MM.1S (cell line): ENCODE data around the gene PTPRZ1.

Experiments used
- DNase-seq: peaks from one replicate; pipeline ENCODE4 v3.0.0-alpha.2; 2015
- H2AFZ ChIP-seq: fragments of 300-600 bp; sonication (generic); 2 replicates; pipeline ENCODE4 v1.6.0; 2016; ENCODE audit warnings: antibody characterized with exemption, low read length
- H3F3A ChIP-seq: fragments of 300-600 bp; sonication (generic); 2 replicates; pipeline ENCODE4 v1.6.1; 2016; ENCODE audit warnings: mild to moderate bottlenecking, antibody characterized with exemption, low read length, moderate library complexity, mixed read lengths; ENCODE audit not compliant: insufficient read depth
- H3K27ac ChIP-seq: fragments of 300-600 bp; sonication (generic); 2 replicates; pipeline ENCODE4 v1.5.1; 2016; ENCODE audit warnings: mild to moderate bottlenecking, low read length
- H3K27me3 ChIP-seq: fragments of 300-600 bp; sonication (generic); replicated peaks from 2 replicates; pipeline ENCODE4 v1.6.0; 2016; ENCODE audit warnings: low read length; ENCODE audit not compliant: insufficient read depth
- H3K36me3 ChIP-seq: fragments of 300-600 bp; sonication (generic); replicated peaks from 2 replicates; pipeline ENCODE4 v1.6.1; 2016; ENCODE audit warnings: mild to moderate bottlenecking, low read length, mixed read lengths; ENCODE audit not compliant: insufficient read depth
- H3K4me1 ChIP-seq: fragments of 300-600 bp; sonication (generic); 2 replicates; pipeline ENCODE4 v1.6.1; 2016; ENCODE audit warnings: low read length, mixed read lengths
- H3K4me2 ChIP-seq: fragments of 300-600 bp; sonication (generic); 2 replicates; pipeline ENCODE4 v1.6.0; 2016; ENCODE audit warnings: low read depth, low read length
- H3K4me3 ChIP-seq: fragments of 300-600 bp; sonication (generic); 2 replicates; pipeline ENCODE4 v1.5.1; 2016; ENCODE audit warnings: low read length, mixed read lengths
- H3K79me2 ChIP-seq: fragments of 300-600 bp; sonication (generic); 2 replicates; pipeline ENCODE4 v1.6.1; 2016; ENCODE audit warnings: mixed run types, low read length, mixed read lengths
- H3K9ac ChIP-seq: fragments of 300-600 bp; sonication (generic); 2 replicates; pipeline ENCODE4 v1.6.1; 2016; ENCODE audit warnings: low read length, mixed read lengths
- H3K9me2 ChIP-seq: fragments of 300-600 bp; sonication (generic); replicated peaks from 2 replicates; pipeline ENCODE4 v1.6.1; 2016; ENCODE audit warnings: mild to moderate bottlenecking, low read length, mixed read lengths; ENCODE audit not compliant: insufficient read depth
- H3K9me3 ChIP-seq: fragments of 300-600 bp; sonication (generic); replicated peaks from 2 replicates; pipeline ENCODE4 v1.6.1; 2016; ENCODE audit warnings: mild to moderate bottlenecking, low read length, mixed read lengths; ENCODE audit not compliant: insufficient read depth
- H4K20me1 ChIP-seq: fragments of 300-600 bp; sonication (generic); 2 replicates; pipeline ENCODE4 v1.6.1; 2016; ENCODE audit warnings: mild to moderate bottlenecking, low read length, moderate library complexity, mixed read lengths; ENCODE audit not compliant: insufficient read depth
- CTCF ChIP-seq: fragments of 300-600 bp; sonication (generic); IDR thresholded peaks from 2 replicates; pipeline ENCODE4 v1.5.1; 2016; ENCODE audit warnings: antibody characterized with exemption, low read length, mixed read lengths
- EZH2 ChIP-seq: fragments of 300-600 bp; sonication (generic); optimal IDR thresholded peaks from 2 replicates; pipeline ENCODE3; 2017; ENCODE audit warnings: low read depth, mild to moderate bottlenecking, antibody characterized with exemption, low read length, mixed read lengths
- EZH2phosphoT487 ChIP-seq: fragments of 300-600 bp; sonication (generic); IDR thresholded peaks from 2 replicates; pipeline ENCODE4 v1.6.1; 2018; ENCODE audit warnings: antibody characterized with exemption, low read length

PTPRZ1 gene

GRCh38 chr7:121960678-121961077 is 87.7 kb downstream of the PTPRZ1 start:
- no peaks in the 10 kb centered on the region for H3K9me2 ChIP-seq
- H3F3A ChIP-seq, result no peaks in the 10 kb centered on the region
- H2AFZ ChIP-seq, result no peak overlapping the region
- H3K36me3 ChIP-seq, result no peaks in the 10 kb centered on the region
- DNase-seq, result no peak
- H3K27ac ChIP-seq, result no peak overlapping the region
- no peaks in the 10 kb centered on the region for H4K20me1 ChIP-seq
- no peaks in the 10 kb centered on the region for H3K9me3 ChIP-seq
- H3K9ac ChIP-seq, result no peak overlapping the region
- no peaks in the 10 kb centered on the region for H3K79me2 ChIP-seq
- H3K4me3 ChIP-seq, result no peak overlapping the region
- H3K27me3 ChIP-seq, result no peaks in the 10 kb centered on the region
- H3K4me1 ChIP-seq, result no peaks in the 10 kb centered on the region
- no peak overlapping the region for H3K4me2 ChIP-seq
- no peak for TF ChIP-seq CTCF
- TF ChIP-seq EZH2, result no peak
- TF ChIP-seq EZH2phosphoT487, result no peak

- Histone ChIP-seq H3K27ac (no peak overlapping the region), H3F3A (no peaks in the 10 kb centered on the region), H3K9me2 (no peaks in the 10 kb centered on the region), H2AFZ (no peak overlapping the region), H3K36me3 (no peaks in the 10 kb centered on the region), H3K4me3 (no peak overlapping the region), H3K79me2 (no peaks in the 10 kb centered on the region), H3K4me2 (no peak overlapping the region), H3K27me3 (no peaks in the 10 kb centered on the region), H4K20me1 (no peaks in the 10 kb centered on the region), H3K9ac (no peak overlapping the region), H3K9me3 (no peaks in the 10 kb centered on the region), H3K4me1 (no peaks in the 10 kb centered on the region)
- DNase-seq, result no peak
- TF ChIP-seq CTCF (no peak), EZH2phosphoT487 (no peak), EZH2 (no peak)
Observed at GRCh38 chr7:121961089-121961867, 88.3 kb downstream of the PTPRZ1 start.

- H3K27ac ChIP-seq, result no peak overlapping the region
- no peak overlapping the region for H3K4me2 ChIP-seq
- no peak for TF ChIP-seq CTCF
- TF ChIP-seq EZH2phosphoT487, result no peak
- no peak for TF ChIP-seq EZH2
- H3K9me3 ChIP-seq, result no peaks in the 10 kb centered on the region
- H3K9ac ChIP-seq, result no peak overlapping the region
- H3F3A ChIP-seq, result no peaks in the 10 kb centered on the region
- H3K36me3 ChIP-seq, result no peaks in the 10 kb centered on the region
- H4K20me1 ChIP-seq, result no peaks in the 10 kb centered on the region
- H2AFZ ChIP-seq, result no peak overlapping the region
- no peaks in the 10 kb centered on the region for H3K27me3 ChIP-seq
- H3K4me3 ChIP-seq, result no peak overlapping the region
- H3K9me2 ChIP-seq, result no peaks in the 10 kb centered on the region
- H3K4me1 ChIP-seq, result no peaks in the 10 kb centered on the region
- no peaks in the 10 kb centered on the region for H3K79me2 ChIP-seq
- DNase-seq, result no peak
Observed at GRCh38 chr7:121966276-121966934, 93.4 kb downstream of the PTPRZ1 start.
